Middle frontal gyrus (tissue), 1 donor: Measurements from ENCODE around the gene ENTPD2.

Source experiments
- DNase-seq: peaks from one replicate; pipeline ENCODE4 v3.0.0-alpha.2; 2015; ENCODE audit warnings: low spot score; ENCODE audit errors: extremely low spot score

ENTPD2 gene

GRCh38 chr9:137018761-137019559 is 34.9 kb downstream of the ENTPD2 start:
- DNase-seq, result no peak

- no peak for DNase-seq
These were observed 35.9 kb downstream of the ENTPD2 start for GRCh38 chr9:137017791-137018497.

- DNase-seq, result no peak
These were observed 36.8 kb downstream of the ENTPD2 start for GRCh38 chr9:137017071-137017470.

- no peak for DNase-seq
These were observed 37.4 kb downstream of the ENTPD2 start for GRCh38 chr9:137016436-137016835.

GRCh38 chr9:137015976-137016375 is 37.9 kb downstream of the ENTPD2 start:
- no peak for DNase-seq

GRCh38 chr9:137015540-137015930 is 38.3 kb downstream of the ENTPD2 start:
- no peak for DNase-seq

GRCh38 chr9:137014776-137015539 is 38.9 kb downstream of the ENTPD2 start:
- no peak for DNase-seq

- no peak for DNase-seq
These were observed 39.7 kb downstream of the ENTPD2 start for GRCh38 chr9:137014166-137014565.

GRCh38 chr9:137013571-137013940 is 40.3 kb downstream of the ENTPD2 start:
- no peak for DNase-seq

- DNase-seq, result no peak
These were observed 40.9 kb downstream of the ENTPD2 start for GRCh38 chr9:137012694-137013570.

GRCh38 chr9:137011907-137012675 is 41.8 kb downstream of the ENTPD2 start:
- no peak for DNase-seq

- DNase-seq, result no peak
These were observed 42.7 kb downstream of the ENTPD2 start for GRCh38 chr9:137011156-137011555.

GRCh38 chr9:137009938-137010732 is 43.7 kb downstream of the ENTPD2 start:
- DNase-seq, result no peak

GRCh38 chr9:137009217-137009616 is 44.6 kb downstream of the ENTPD2 start:
- no peak for DNase-seq

GRCh38 chr9:137008312-137008711 is 45.5 kb downstream of the ENTPD2 start:
- DNase-seq, result no peak

- DNase-seq, result no peak
These were observed 46.0 kb downstream of the ENTPD2 start for GRCh38 chr9:137007816-137008270.

GRCh38 chr9:137007108-137007815 is 46.6 kb downstream of the ENTPD2 start:
- no peak for DNase-seq

GRCh38 chr9:137006116-137007003 is 47.5 kb downstream of the ENTPD2 start:
- no peak for DNase-seq
